GM21825 (cell line): Measurements from ENCODE around the gene IGSF21.
"Not testable (repeated sequence)": the region's sequence is repeated elsewhere in the genome, so short reads cannot be mapped to it uniquely, and the experiment has no call there.

Source experiments
- ATAC-seq: cut with Tn5 transposase; IDR thresholded peaks from one replicate; pipeline ENCODE4 v1.9.1; 2021; ENCODE audit warnings: mild to moderate bottlenecking, moderate library complexity; ENCODE audit not compliant: unreplicated experiment

The IGSF21 gene

DNA sequence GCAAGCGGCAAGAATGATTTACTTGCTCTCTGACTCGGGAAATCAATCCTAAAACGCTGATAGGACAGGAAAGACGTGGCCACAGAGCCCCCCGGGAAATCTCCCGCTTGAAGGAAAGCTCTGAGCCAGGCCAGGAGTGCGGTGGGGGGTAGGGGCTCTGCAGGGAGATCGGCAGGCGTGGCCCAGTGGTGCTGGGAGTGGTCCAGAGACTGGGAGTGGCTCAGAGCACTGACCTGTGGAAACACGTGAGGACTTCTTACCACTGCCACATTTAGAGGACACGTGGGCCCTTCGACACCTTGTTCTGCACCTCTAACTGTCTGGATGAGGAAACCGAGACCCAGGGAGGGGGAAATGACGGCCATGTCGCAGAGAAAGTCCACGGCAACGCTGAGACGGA is 243.1 kb downstream of the IGSF21 start:
- ATAC-seq = no peak

DNA sequence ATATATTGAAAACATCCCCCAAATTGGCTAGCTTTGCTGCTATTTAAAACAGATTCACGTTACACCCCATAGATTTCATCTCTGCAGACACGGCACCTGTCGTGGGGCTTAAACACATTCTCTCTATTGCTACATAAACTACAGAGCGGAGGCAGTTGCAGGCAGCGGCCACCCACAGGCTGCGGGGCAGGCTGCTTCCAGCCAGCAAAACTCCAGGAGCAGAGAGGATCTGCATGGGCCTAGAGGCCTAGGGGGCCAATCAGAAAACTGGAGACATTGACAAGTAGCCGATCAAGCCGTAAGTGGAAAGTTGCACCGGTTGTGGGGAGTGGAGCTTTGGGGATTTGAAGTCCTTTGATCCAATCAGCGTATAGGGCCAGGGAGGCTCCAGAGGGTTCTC is 244.1 kb downstream of the IGSF21 start:
- no peak for ATAC-seq

DNA sequence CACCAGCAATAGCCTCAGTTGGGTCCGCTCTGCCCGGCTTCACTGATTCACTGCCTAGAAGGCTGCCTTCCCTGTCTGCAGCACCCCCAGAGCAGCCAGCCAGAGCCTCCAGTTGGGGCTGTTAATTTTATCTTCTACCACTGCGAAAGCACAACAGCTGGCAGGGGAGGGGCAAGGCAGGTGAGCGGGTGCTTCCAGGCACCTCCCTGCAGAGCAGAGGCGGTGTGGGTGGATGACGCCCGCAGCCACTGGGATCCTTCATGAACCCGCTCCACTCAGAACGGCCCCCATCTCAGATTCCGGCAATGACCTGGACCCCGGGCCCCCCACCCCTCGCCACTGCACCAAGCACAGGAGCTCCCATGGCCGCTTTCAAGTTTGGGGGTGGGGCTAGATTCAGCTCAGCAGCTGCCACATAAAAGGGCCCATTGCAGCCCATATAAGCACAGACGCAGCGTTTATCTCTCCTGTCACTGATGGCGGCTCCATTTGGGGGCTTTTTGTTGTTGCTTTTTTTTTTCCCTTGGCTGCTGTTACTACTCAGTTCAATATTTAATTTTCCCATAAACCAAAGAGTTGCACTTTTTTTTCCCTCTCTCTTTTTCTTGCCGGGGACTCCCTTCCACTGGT is 245.2 kb downstream of the IGSF21 start:
- no peak for ATAC-seq

DNA sequence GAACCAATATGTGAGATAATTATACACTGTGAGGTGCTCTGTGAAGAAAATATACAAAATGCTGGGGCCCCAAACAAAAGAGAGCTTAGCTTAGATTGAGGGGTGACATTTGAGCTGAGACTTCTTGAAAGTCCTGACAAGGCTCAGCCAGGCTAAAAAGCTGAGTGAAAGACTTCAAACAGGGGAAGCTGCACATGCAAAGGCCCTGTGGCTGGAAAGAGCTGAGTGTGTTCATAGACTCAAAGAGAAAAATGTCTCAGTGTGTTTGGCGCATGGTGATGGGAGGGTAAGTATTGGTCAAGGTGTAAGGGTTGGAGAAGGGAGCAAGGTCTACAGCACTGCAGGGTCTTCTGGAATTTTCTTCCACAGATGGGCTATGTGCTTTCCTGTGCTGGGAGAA is 245.9 kb downstream of the IGSF21 start:
- ATAC-seq = no peak

DNA sequence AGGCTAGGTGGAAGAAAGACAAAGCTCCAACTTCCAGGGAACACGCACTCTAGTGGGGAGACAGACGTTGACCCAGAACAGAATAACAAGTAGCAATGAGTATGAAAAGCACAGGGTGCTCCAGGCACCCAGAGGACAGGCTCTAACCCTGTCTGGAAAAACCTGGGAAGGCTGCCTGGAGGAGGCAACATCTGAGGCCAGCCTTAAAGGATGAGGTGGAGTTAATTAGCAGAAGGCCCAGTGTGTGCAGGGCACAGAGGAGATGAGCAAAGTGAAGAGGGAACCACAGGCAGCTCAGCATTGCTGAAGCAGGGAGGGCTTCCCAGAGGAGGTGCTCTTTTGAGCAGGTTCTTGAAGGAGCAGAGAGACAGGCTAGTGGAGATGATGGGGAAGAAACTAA is 246.4 kb downstream of the IGSF21 start:
- ATAC-seq = no peak

DNA sequence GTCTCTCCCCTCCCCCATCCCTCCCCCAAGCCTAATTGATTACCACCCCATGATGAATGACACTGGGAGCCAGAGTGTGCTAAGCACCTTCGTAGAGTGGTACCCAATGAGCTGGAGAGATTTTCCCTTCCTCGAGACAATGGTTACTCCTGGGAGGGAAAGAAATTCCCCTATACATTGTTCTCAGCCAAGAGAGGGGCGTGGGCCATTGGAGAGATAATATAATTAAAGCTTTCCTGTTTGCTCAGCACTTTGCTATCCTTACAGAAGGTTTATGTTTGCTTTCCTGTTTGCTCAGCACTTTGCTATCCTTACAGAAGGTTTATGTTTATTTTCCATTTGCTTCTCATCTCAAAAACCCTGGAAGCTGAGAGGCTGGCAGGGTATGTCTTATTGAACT is 247.0 kb downstream of the IGSF21 start:
- ATAC-seq = no peak

DNA sequence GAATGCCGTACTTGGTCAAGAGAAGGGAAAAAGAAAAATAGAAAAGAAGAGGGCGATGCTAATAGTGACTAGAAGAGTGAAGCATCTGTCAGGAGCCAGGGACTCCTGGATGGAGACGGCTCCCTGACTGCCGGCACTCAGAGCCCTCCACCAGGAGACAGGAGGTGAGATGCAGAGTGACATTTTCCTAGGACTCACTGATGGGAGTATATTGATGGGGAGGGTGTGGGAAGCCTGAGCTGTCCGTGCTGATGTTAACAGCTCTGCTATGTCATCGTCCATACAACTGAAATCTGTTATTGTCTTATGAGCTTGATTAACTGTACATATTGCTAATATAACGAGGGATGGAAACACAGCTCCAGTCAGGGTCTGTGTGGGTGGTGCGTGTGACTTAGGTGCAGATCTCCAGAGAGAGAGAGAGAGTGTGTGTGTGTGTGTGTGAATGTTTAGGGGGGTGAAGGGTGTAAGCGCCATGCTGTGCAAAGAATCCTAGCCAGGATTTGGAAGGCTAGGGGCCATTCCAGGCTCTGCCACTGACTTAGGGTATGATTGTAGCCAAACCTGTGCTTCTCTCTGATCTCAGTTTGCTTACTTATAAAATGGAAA is 250.1 kb downstream of the IGSF21 start:
- no peak for ATAC-seq

DNA sequence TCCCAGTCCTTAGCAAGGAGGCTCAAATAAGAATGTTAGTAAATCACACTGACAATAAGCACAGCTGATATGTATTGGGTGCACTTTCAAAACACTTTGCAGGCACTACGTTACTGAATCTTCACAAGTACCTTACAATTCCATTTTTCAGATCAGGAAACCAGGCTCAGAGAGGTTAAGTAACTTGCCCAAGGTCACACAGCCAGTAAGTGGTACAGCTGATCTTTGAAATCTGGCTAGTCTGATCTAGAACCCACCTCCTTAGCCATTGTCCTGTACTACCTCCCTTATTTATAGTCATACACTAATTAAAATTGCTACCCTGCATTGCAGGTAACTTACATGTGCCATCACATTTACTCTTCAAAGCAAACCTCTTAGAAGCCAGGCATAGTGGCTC is 251.0 kb downstream of the IGSF21 start:
- ATAC-seq = no peak

DNA sequence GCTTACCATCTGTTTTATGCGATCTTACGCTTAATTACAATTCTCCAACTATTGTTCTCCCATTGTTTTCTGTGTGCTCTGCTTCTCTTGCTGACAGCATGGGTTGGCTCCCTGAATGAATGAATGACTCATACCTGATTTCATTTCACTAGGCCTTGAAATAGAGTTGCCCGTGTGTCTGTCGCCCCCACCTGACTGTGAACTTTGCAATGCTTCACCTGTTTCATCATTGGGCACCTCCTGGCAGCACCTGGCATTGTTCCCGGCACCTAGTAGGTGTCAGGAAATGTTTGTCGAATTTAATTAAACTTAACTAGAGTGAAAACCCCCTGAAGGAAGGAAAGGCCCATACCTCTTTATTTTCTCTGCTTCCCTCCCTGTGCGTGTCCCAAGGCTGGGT is 252.7 kb downstream of the IGSF21 start:
- no peak for ATAC-seq

DNA sequence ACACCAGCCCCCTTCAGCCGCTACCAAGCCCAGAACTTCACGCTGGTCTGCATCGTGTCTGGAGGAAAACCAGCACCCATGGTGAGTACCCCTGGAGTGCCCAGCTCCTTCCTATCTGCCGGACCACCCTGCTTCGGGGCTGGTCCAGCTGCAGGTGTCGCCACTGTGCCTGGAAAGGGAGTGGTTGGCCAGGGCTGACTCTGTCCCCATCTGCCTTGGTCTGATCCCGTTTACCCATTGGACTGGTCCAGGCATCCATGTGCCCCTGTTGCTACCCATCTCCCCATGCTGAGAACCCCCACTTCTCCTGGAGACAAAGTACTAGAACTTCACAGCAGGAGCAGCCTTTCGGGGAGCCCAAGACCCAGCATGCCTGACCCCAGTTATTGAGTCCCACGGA is 254.6 kb downstream of the IGSF21 start:
- ATAC-seq = no peak

DNA sequence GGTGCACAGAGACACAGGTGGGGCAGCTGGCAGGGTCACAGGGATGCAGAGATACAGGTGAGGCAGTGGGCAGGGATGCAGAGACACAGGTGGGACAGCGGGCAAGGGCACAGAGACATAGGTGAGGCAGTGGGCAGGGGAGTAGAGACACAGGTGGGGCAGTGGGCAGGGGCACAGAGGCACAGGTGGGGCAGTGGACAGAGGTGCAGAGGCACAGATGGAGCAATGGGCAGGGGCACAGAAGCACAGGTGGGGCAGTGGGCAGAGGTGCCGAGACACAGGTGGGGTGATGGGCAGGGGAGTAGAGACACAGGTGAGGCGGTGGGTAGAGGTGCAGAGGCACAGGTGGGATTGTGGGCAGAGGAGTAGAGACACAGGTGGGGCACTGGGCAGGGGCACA is 255.8 kb downstream of the IGSF21 start:
- no peak for ATAC-seq

DNA sequence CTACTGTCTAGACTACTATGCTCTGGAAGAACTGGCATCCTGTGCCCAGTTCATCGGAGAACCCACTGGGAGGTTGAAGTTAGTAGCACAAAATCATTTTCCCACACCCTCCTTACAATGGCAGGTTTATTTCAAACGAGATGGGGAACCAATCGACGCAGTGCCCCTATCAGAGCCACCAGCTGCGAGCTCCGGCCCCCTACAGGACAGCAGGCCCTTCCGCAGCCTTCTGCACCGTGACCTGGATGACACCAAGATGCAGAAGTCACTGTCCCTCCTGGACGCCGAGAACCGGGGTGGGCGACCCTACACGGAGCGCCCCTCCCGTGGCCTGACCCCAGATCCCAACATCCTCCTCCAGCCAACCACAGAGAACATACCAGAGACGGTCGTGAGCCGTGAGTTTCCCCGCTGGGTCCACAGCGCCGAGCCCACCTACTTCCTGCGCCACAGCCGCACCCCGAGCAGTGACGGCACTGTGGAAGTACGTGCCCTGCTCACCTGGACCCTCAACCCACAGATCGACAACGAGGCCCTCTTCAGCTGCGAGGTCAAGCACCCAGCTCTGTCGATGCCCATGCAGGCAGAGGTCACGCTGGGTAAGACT is 257.6 kb downstream of the IGSF21 start:
- no peak for ATAC-seq

DNA sequence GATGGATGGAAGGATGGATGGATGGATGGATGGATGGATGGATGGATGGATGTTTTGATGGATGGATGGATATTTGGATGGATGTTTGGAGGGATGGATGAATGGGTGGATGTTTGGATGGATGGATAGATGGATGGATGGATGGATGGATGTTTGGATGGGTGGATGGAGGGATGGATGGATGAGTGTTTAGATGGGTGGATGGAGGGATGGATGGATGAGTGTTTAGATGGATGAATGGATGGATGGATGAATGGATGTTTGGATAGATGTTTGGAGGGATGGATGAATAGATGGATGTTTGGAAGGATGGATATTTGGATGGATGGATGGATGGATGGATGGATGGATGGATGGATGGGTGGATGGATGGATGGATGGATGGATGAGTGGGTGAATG is 264.9 kb downstream of the IGSF21 start:
- not testable (repeated sequence) for ATAC-seq

DNA sequence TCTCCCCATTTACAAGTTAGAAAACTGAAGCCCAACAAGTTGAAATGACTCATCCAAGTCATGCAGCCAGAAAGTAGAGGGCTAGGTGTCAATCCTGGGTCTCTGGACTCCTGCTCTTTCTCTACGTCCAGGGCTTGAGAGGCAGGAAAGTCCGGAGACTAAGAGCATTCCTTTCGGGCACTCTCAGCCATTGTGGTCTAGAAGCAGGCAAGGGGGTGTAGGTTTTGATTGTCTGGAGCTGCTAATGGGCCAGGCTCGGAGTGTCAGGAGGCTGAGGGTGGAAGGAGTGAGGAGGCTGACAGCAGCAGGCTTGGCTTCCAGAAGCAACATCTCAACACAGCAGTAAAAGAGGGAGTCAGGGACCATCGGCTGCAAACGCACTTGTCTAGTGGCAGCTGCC is 265.6 kb downstream of the IGSF21 start:
- ATAC-seq = no peak

DNA sequence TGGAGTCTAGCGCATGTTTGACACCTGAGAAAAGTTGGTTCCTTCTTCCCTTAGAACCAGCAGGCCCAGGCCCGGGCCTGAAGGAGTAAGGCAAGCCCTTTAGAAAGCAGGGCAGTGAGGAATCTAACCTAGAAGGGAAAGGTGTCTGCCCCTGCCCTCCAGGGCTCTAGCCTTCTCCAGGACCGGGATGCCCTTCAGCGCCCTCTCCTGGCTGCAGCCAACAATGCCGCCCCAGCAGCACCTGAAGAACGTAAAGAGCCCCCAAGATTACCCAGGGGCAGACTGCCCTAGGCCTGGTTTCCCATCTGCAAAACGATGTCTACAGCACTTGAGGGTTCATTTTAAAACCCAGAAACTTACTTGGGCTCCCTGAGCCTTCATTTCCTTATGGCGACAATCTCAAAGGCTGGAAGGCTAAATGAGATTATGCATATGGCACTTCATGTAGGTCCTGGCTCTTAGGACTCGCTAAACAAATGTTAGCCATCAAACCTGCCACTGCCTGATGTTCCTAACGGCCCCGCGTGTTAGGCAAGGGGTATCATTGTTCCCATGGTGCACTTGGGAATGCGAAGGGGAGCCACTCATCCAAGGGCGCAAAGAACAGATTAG is 266.4 kb downstream of the IGSF21 start:
- no peak for ATAC-seq

DNA sequence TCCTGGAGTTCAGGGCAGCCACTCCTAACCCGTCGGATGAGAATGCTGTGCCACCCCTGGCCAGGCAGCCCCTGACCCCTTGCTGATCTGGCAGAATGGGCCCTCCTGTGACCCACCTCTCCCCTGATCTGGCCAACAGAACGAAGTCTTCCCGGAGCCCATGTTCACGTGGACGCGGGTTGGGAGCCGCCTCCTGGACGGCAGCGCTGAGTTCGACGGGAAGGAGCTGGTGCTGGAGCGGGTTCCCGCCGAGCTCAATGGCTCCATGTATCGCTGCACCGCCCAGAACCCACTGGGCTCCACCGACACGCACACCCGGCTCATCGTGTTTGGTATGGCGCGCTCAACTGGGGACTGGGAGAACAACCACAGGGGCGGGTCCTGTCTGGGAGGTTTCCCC is 269.1 kb downstream of the IGSF21 start:
- ATAC-seq = no peak

DNA sequence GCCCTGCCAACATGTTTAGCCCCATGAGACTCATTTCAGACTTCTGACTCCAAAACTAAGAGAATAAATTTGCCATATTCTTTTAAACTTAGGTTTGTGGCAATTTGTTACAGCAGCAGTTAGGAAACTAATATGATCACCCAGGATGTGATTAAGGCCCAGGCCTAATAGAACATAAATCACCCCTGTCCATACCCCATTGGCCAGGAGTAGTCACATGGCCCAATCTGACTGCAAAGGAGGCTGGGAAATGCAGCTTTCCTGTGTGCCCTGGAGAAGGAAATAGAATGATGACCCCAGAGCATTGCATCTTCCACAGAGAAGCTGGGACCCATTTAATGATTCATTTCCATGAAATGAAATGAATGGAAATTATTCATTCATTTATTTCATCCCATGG is 272.7 kb downstream of the IGSF21 start:
- ATAC-seq = no peak

DNA sequence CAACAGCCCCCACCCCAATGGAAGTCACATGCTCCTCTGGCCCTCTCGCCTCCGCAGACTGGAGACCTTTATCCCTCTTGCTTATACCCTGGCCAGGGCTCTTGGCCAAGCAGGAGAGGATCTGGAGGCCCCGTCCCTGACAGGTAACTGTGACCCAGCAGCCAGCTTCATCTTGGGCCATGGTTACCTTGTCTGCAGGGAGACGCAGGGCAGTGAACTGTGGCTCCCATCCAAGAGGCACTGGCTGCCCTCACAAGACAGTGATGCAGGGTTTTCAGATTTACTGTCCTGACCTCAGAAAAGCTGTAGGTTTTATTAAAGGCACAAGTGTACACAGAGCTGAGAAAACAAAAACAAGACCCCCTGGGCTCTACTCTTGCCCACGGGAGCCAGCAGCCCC is 276.5 kb downstream of the IGSF21 start:
- ATAC-seq = no peak

DNA sequence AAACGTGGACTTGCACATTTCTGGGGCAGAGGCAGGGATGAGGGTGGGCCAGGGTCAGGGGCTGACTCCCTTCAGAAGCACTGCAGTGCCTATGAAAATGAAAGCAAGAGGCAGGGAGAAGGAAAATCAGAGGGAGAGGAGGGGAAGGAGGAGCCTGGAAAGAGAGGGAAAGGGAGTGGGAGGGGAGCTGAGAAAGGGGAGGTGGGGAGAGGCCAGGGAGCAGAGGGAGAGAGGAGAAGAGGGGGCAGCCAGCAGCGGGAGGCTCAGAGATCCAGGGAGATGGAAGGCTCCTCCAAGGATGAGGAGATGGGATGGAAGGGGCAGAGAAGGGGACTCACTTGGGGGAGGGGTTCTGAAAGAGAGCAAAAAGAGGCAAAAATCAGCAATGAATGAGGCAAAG is 276.9 kb downstream of the IGSF21 start:
- ATAC-seq = no peak

DNA sequence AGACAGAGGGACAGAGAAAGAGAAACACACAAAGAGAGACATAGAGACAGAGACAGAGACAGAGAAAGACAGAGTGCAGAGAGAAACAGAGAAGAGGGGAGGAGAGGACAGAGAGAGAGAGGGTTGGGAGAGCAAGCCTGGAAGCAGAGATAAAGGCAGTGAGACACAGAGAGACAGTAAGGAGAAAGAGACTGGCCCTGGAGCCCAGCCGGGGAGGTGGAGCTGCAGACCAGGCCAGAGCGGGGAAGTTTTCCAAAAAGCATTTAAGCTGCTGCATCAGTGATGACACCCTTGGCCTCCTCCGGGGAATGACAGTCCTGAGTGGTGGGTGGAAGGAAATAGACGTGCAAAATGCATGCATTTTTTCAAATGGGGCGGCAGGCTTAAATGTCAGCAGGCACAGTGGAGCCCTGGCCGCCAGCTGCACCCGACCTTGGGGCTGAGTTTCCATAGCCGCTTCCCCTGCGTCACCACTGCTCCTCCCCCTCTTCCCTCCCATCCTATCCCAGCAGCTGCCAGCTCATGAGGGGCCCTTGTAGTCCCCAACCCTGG is 277.7 kb downstream of the IGSF21 start:
- ATAC-seq = no peak

DNA sequence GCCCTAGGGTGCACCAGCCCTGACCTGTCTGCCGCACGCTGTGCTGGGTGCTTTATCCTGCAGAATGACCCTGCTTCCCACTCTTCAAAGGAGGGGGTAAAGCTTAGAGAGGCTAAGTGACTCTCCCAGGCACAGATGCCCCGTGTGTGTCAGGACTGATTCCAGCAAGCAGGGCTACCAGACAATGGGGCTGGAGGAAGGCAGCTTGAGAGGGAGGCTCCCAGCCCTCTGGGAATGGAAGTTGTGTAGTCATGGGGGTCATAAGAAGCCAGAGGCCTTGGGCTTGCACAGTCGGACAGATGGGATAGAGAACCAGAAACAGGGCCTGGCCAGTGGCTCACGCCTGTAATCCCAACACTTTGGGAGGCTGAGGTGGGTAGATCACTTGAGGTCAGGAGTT is 279.0 kb downstream of the IGSF21 start:
- ATAC-seq = no peak

DNA sequence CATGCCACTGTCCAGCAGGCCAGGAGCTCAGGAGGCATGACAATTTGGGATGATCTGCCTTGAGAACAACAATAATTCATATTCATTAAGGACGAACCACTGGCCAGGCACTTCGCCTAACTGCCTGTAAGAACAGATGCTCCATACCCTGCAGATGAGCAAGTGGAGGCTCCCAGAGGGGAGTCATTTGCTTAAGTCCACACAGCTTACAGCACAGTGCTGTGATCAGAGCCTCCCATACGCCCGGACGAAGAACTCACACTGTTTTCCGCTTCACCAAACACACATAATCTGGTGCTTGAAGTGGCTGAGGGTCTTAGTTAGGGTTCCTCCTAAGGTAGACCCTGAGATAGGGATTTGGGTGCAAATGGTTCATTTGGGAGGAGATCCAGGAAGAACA is 279.7 kb downstream of the IGSF21 start:
- ATAC-seq = no peak
